Pancreas (tissue), 10 donors: Measurements from ENCODE around the gene EVI5. TPM values are rescaled to one million over a fixed set of nuclear protein-coding genes. Genes with fewer than 3 reads are reported as not detected.
A peak's percentile ranks its signal among the peaks of the same experiment; 100 is the strongest.

Source experiments
- ATAC-seq, 4 donors: fragments of 200-7000 bp; cut with Tn5 transposase; one replicate each; pipeline versions ENCODE4 v1.8.0 to v1.9.1; 2020; ENCODE audit warnings: mild to moderate bottlenecking in 4 of 4, moderate library complexity in 4 of 4
- DNase-seq, 6 donors: peaks; one replicate each; pipeline ENCODE4 v3.0.0-alpha.2; 2020
- FAIRE-seq: peaks from 2 replicates; lab custom pipeline; 2012; peaks lifted over from hg19 to GRCh38; lab: Jason Lieb, UNC
- H3K27ac ChIP-seq, 4 donors: fragments of 200-600 bp; sonication (generic); 1 replicate in 3 of 4; 2 replicates in 1 of 4; pipeline versions ENCODE4 v1.5.0 to v1.8.0; 2020
- H3K27me3 ChIP-seq, 4 donors: fragments of 200-600 bp; one replicate each; pipeline ENCODE4 v1.8.0; 2021
- H3K36me3 ChIP-seq, 3 donors: fragments of 200-600 bp; sonication (generic) in 1 of 3; one replicate each; pipeline versions ENCODE4 v1.5.0 to v1.8.0; 2020 to 2021
- H3K4me1 ChIP-seq, 3 donors: fragments of 200-600 bp; one replicate each; pipeline ENCODE4 v1.8.0; 2021
- H3K4me3 ChIP-seq, 4 donors: fragments of 200-600 bp; sonication (generic) in 2 of 4; one replicate each; pipeline versions ENCODE4 v1.5.0 to v1.8.0; 2020 to 2021
- H3K9me3 ChIP-seq, 4 donors: fragments of 200-600 bp; one replicate each; pipeline ENCODE4 v1.8.0; 2021
- CTCF ChIP-seq, 4 donors: fragments of 200-600 bp; sonication (generic) in 3 of 4; IDR thresholded peaks; one replicate each; pipeline versions ENCODE4 v1.5.0 to v1.8.0; 2021; ENCODE audit warnings: antibody characterized with exemption in 4 of 4
- WGBS, 2 donors: extraction: QIAGEN DNeasy Blood & Tissue Kit; methylation state at CpG; one replicate each; pipeline ENCODE4 v1.1.7; 2013; 5-methylcytosine and 5-hydroxymethylcytosine counted together
- intact Hi-C, 3 donors: fragments of 100-400 bp; cut with DNase I; formaldehyde crosslinking; loops; one replicate each; pipeline versions ENCODE4 v1.11.1 to v1.14.2; 2022
- polyA plus RNA-seq, 2 donors: library from polyadenylated mRNA; stranded (reverse); fragments of 200-250 nt; gene quantifications; one replicate each; pipeline ENCODE4 v1.2.3, GENCODE V29; 2013
- total RNA-seq, 6 donors: library from RNA; stranded (reverse); fragmentation: NEBNext Ultra II Directional in 4 of 6; extraction: Animal tissue kit (Norgen Biotek cat#: 25700) in 4 of 6; gene quantifications; one replicate each; pipeline versions ENCODE4 v1.2.1 to v1.2.4, GENCODE V29; 2021 to 2023
- donor health status: healthy with polysubstance abuse.
- donor health status: DM: no; HTN: no; CAD: no; lungs with moderate emphysema.
- donor health status: DM: no; HTN: no; CAD: no.
- donor health status: control.
- donor health status: control.
- donor health status: Bipolar disorder and iron deficiency.
- donor health status: DM: yes; HTN: yes; CAD: no.
- donor health status: DM: no; HTN: no; CAD: no.
- donor health status: DM: no; HTN: no; CAD: no.
- donor health status: DM: yes; HTN: yes; CAD: no.

EVI5 gene
- total and polyA plus RNA-seq, 8 donors = 3.3 to 21.7 (median 12.7) TPM

GRCh38 chr1:92483610-92484471 lies 301.1 kb downstream of the EVI5 start:
- 1 to 2% methylated on average over 43 to 56 of the region's 56 CpGs for WGBS, 2 donors
- TF ChIP-seq CTCF (IDR thresholded peaks at IDR 0.05) = no peak
- Histone ChIP-seq H3K9me3 (no peaks in the 10 kb centered on the region), H3K27ac (peak overlapping the region; percentile 94 to 97 (median 94)), H3K4me1 (peaks cover 0 to 5% (median 0%) of the 10 kb centered on the region in 3 donors), H3K4me3 (peak overlapping the region; percentile 45 to 78 (median 60)), H3K27me3 (no peaks in the 10 kb centered on the region), H3K36me3 (no peaks in the 10 kb centered on the region)
- FAIRE-seq = no peak
- ATAC-seq = peak; percentile 40 to 60 (median 56)
- intact Hi-C loops = no loop called here
- peak; percentile 73 to 91 (median 78) for DNase-seq

- WGBS, 2 donors = 2% methylated on average over 62 of the region's 62 CpGs
- intact Hi-C loops = no loop called here
- ATAC-seq (peak in 3 of 4 donors; percentile 9 to 14 (median 11)), DNase-seq (peak in 5 of 6 donors; percentile 24 to 82 (median 36)), FAIRE-seq (no peak)
- H3K27ac ChIP-seq = peak overlapping the region; percentile 3 to 95 (median 54)
- H3K36me3 ChIP-seq = no peaks in the 10 kb centered on the region
- peak overlapping the region; percentile 45 to 78 (median 60) for H3K4me3 ChIP-seq
- peaks cover 0 to 5% (median 0%) of the 10 kb centered on the region in 3 donors for H3K4me1 ChIP-seq
- no peaks in the 10 kb centered on the region for H3K9me3 ChIP-seq
- TF ChIP-seq CTCF (IDR thresholded peaks at IDR 0.05) = no peak
- H3K27me3 ChIP-seq = no peaks in the 10 kb centered on the region
These were observed 302.0 kb downstream of the EVI5 start for GRCh38 chr1:92482665-92483609.

GRCh38 chr1:92481971-92482664 lies 302.8 kb downstream of the EVI5 start:
- H3K27ac ChIP-seq = no peak overlapping the region
- no peak for DNase-seq

GRCh38 chr1:92481599-92481925 lies 303.3 kb downstream of the EVI5 start:
- intact Hi-C loops = no loop called here
- no peaks in the 10 kb centered on the region for H3K36me3 ChIP-seq
- H3K4me1 ChIP-seq = peaks cover 0 to 5% (median 0%) of the 10 kb centered on the region in 3 donors
- H3K4me3 ChIP-seq = no peak overlapping the region
- ATAC-seq = no peak
- no peaks in the 10 kb centered on the region for H3K27me3 ChIP-seq
- H3K27ac ChIP-seq = no peak overlapping the region
- TF ChIP-seq CTCF (IDR thresholded peaks at IDR 0.05) = no peak
- no peak for FAIRE-seq
- WGBS, 2 donors = 71 to 72% methylated on average over 12 of the region's 12 CpGs
- H3K9me3 ChIP-seq = no peaks in the 10 kb centered on the region
- no peak for DNase-seq

More at GRCh38 chr1:92481971-92482664, 302.8 kb downstream of the EVI5 start:
- intact Hi-C loops = no loop called here
- TF ChIP-seq CTCF (IDR thresholded peaks at IDR 0.05) = no peak
- no peaks in the 10 kb centered on the region for H3K9me3 ChIP-seq
- WGBS, 2 donors = 34 to 38% methylated on average over 39 of the region's 39 CpGs
- H3K27me3 ChIP-seq = no peaks in the 10 kb centered on the region
- no peak for ATAC-seq
- FAIRE-seq = no peak
- peaks cover 0 to 5% (median 0%) of the 10 kb centered on the region in 3 donors for H3K4me1 ChIP-seq
- peak overlapping the region; percentile 45 to 78 (median 60) for H3K4me3 ChIP-seq
- no peaks in the 10 kb centered on the region for H3K36me3 ChIP-seq
